SU-DHL-6 (cell line): ENCODE measurements around the gene HEXB.
"Not testable (repeated sequence)": the region's sequence is repeated elsewhere in the genome, so short reads cannot be mapped to it uniquely, and the experiment has no call there.

Experiments used
- H2AFZ ChIP-seq: fragments of 200-600 bp; sonication (generic); 2 replicates; pipeline ENCODE4 v1.6.1; 2014; ENCODE audit warnings: low read depth, mild to moderate bottlenecking, moderate library complexity, mixed read lengths, antibody characterized with exemption, low read length; ENCODE audit not compliant: severe bottlenecking
- H3F3A ChIP-seq: fragments of 200-600 bp; shearing (Covaris generic); 2 replicates; pipeline ENCODE4 v1.6.0; 2016; ENCODE audit warnings: antibody characterized with exemption, mild to moderate bottlenecking; ENCODE audit not compliant: insufficient read depth
- H3K27ac ChIP-seq: fragments of 200-600 bp; sonication (generic); 2 replicates; pipeline ENCODE4 v1.5.1; 2016; ENCODE audit warnings: low read depth, mild to moderate bottlenecking, low read length, moderate library complexity, mixed read lengths
- H3K27me3 ChIP-seq: fragments of 200-600 bp; sonication (generic), shearing (Covaris generic); 2 replicates; pipeline ENCODE4 v1.6.0; 2014; ENCODE audit warnings: mild to moderate bottlenecking, low read length
- H3K36me3 ChIP-seq: fragments of 200-600 bp; sonication (generic); 2 replicates; pipeline ENCODE4 v1.6.1; 2014; ENCODE audit warnings: mild to moderate bottlenecking, low read length, mixed read lengths
- H3K4me2 ChIP-seq: fragments of 300-600, 200-600 bp; shearing (Covaris generic), sonication (generic); 2 replicates; pipeline ENCODE4 v1.6.0; 2014; ENCODE audit warnings: low read length, low read depth, mild to moderate bottlenecking; ENCODE audit not compliant: poor library complexity, severe bottlenecking
- H3K4me3 ChIP-seq: fragments of 200-600 bp; sonication (generic); 2 replicates; pipeline ENCODE4 v1.5.1; 2014; ENCODE audit warnings: antibody characterized with exemption, low read length, mild to moderate bottlenecking, mixed read lengths; ENCODE audit not compliant: insufficient read depth, poor library complexity, severe bottlenecking
- H3K79me2 ChIP-seq: fragments of 200-600 bp; sonication (generic); 2 replicates; pipeline ENCODE4 v1.6.1; 2014; ENCODE audit warnings: mild to moderate bottlenecking, low read length, moderate library complexity; ENCODE audit not compliant: insufficient read depth
- H3K9ac ChIP-seq: fragments of 200-600 bp; sonication (generic); 2 replicates; pipeline ENCODE4 v1.7.0; 2014; ENCODE audit warnings: mild to moderate bottlenecking, low read length
- H3K9me2 ChIP-seq: fragments of 200-600 bp; sonication (generic); replicated peaks from 2 replicates; pipeline ENCODE4 v1.6.1; 2014; ENCODE audit warnings: low read length; ENCODE audit not compliant: insufficient read depth
- H3K9me3 ChIP-seq: fragments of 200-600 bp; sonication (generic); 2 replicates; pipeline ENCODE4 v1.6.1; 2014; ENCODE audit warnings: low read length, mixed read lengths; ENCODE audit not compliant: insufficient read depth
- H4K20me1 ChIP-seq: fragments of 200-600 bp; sonication (generic); 2 replicates; pipeline ENCODE4 v1.6.1; 2014; ENCODE audit warnings: low read depth, mild to moderate bottlenecking, antibody characterized with exemption, low read length, moderate library complexity, mixed read lengths
- EZH2phosphoT487 ChIP-seq: fragments of 200-600 bp; sonication (generic), shearing (Covaris generic); conservative IDR thresholded peaks from 2 replicates; pipeline ENCODE4 v1.6.1; 2018; ENCODE audit warnings: mild to moderate bottlenecking, antibody characterized with exemption, low read length, moderate library complexity, mixed read lengths
- TF ChIP-seq, protein P1 (sequence below): fragments of 200-600 bp; sonication (generic); IDR thresholded peaks from one replicate; pipeline ENCODE4 v1.5.1; 2017; ENCODE audit warnings: antibody characterized with exemption, mild to moderate bottlenecking, low read length, moderate library complexity; ENCODE audit not compliant: insufficient read depth, poor library complexity, severe bottlenecking

Gene HEXB

DNA sequence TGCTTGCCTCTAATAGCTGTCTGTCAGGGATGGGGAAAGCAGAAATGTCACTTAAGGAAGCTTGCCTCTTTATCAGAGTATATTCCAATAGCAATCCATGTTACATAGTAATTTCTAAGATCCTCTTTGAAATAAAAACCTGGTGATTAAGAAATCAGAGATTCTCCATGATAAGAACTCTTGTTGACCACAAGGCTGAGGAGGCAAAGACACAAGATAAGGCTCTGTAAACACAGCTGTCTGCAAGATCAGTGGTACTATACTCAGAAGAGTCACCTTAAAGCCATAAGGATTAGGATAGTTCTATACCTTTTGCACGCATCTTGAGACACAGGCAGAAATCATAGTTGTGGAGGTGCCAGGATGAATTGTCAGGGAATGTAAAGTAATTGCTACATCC lies 40.3 kb downstream of the HEXB start:
- H3K27me3 ChIP-seq, result no peaks in the 10 kb centered on the region
- no peak overlapping the region for H3K9ac ChIP-seq
- 0 out of 2 replicates have a peak, but pooled peaks cover 4% of the 10 kb centered on the region for H3F3A ChIP-seq
- H3K36me3 ChIP-seq, result peaks cover 33% of the 10 kb centered on the region
- H2AFZ ChIP-seq, result no peak overlapping the region
- no peaks in the 10 kb centered on the region for H3K9me3 ChIP-seq
- no peaks in the 10 kb centered on the region for H3K79me2 ChIP-seq
- H4K20me1 ChIP-seq, result no peaks in the 10 kb centered on the region
- no peak for TF ChIP-seq EZH2phosphoT487
- TF ChIP-seq, protein P1, sequence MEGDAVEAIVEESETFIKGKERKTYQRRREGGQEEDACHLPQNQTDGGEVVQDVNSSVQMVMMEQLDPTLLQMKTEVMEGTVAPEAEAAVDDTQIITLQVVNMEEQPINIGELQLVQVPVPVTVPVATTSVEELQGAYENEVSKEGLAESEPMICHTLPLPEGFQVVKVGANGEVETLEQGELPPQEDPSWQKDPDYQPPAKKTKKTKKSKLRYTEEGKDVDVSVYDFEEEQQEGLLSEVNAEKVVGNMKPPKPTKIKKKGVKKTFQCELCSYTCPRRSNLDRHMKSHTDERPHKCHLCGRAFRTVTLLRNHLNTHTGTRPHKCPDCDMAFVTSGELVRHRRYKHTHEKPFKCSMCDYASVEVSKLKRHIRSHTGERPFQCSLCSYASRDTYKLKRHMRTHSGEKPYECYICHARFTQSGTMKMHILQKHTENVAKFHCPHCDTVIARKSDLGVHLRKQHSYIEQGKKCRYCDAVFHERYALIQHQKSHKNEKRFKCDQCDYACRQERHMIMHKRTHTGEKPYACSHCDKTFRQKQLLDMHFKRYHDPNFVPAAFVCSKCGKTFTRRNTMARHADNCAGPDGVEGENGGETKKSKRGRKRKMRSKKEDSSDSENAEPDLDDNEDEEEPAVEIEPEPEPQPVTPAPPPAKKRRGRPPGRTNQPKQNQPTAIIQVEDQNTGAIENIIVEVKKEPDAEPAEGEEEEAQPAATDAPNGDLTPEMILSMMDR, result no peak
- no peaks in the 10 kb centered on the region for H3K9me2 ChIP-seq
- no peak overlapping the region for H3K27ac ChIP-seq
- no peak overlapping the region for H3K4me3 ChIP-seq
- no peak overlapping the region for H3K4me2 ChIP-seq

- TF ChIP-seq EZH2phosphoT487, result no peak
- H3K79me2 ChIP-seq, result no peaks in the 10 kb centered on the region
- H2AFZ ChIP-seq, result no peak overlapping the region
- H3K4me2 ChIP-seq, result no peak overlapping the region
- H3K27ac ChIP-seq, result no peak overlapping the region
- 0 out of 2 replicates have a peak, but pooled peaks cover 3% of the 10 kb centered on the region for H3F3A ChIP-seq
- no peak overlapping the region for H3K4me3 ChIP-seq
- peaks cover 50% of the 10 kb centered on the region for H3K36me3 ChIP-seq
- no peaks in the 10 kb centered on the region for H3K9me3 ChIP-seq
- H3K9me2 ChIP-seq, result no peaks in the 10 kb centered on the region
- H3K9ac ChIP-seq, result no peak overlapping the region
- no peaks in the 10 kb centered on the region for H4K20me1 ChIP-seq
- H3K27me3 ChIP-seq, result no peaks in the 10 kb centered on the region
Measured at GRCh38 chr5:74736759-74737158, 51.7 kb downstream of the HEXB start.

DNA sequence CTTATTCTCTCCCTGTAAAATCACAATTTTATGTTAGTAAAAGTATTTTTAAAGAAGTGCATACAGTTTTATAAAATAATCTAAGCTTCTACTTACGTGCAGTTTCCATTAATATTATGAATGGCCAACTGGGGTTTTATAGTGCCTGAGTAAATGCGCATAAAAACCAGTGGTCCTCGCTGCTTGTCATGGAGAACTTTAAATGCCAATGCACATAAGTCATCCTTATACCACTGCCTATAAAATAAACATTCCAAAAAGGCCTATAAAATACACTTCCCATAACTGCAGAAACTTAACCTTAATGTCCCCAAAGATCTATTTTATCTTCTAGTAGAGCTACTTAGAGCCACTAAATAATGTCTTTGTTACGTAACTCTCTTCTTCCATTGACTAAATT lies 53.4 kb downstream of the HEXB start:
- no peak overlapping the region for H3K27ac ChIP-seq
- H3K4me2 ChIP-seq, result no peak overlapping the region
- H3K9ac ChIP-seq, result no peak overlapping the region
- no peak for TF ChIP-seq EZH2phosphoT487
- H3F3A ChIP-seq, result 0 out of 2 replicates have a peak, but pooled peaks cover 3% of the 10 kb centered on the region
- no peaks in the 10 kb centered on the region for H3K9me3 ChIP-seq
- H3K9me2 ChIP-seq, result no peaks in the 10 kb centered on the region
- no peaks in the 10 kb centered on the region for H3K79me2 ChIP-seq
- H3K4me3 ChIP-seq, result no peak overlapping the region
- no peaks in the 10 kb centered on the region for H4K20me1 ChIP-seq
- peaks cover 49% of the 10 kb centered on the region for H3K36me3 ChIP-seq
- no peak overlapping the region for H2AFZ ChIP-seq
- H3K27me3 ChIP-seq, result no peaks in the 10 kb centered on the region

GRCh38 chr5:74748742-74749141 lies 63.7 kb downstream of the HEXB start:
- not testable (repeated sequence) for H2AFZ ChIP-seq, H4K20me1 ChIP-seq, H3F3A ChIP-seq, H3K27ac ChIP-seq, H3K9ac ChIP-seq, H3K4me2 ChIP-seq, H3K9me3 ChIP-seq, H3K9me2 ChIP-seq, H3K4me3 ChIP-seq, H3K27me3 ChIP-seq, H3K79me2 ChIP-seq
- peaks cover 35% of the 10 kb centered on the region; the same call in 1 of the 2 replicates for H3K36me3 ChIP-seq

- Histone ChIP-seq H3K27ac (no peak overlapping the region), H3K27me3 (no peaks in the 10 kb centered on the region), H3K4me3 (no peak overlapping the region), H3K9me2 (no peaks in the 10 kb centered on the region), H3K9ac (no peak overlapping the region), H3K36me3 (peaks cover 50% of the 10 kb centered on the region), H4K20me1 (no peaks in the 10 kb centered on the region), H3K4me2 (no peak overlapping the region), H3F3A (no peaks in the 10 kb centered on the region), H2AFZ (no peak overlapping the region), H3K79me2 (peaks cover 28% of the 10 kb centered on the region), H3K9me3 (no peaks in the 10 kb centered on the region)
- TF ChIP-seq, protein P1, result no peak
- TF ChIP-seq EZH2phosphoT487, result no peak
Measured at GRCh38 chr5:74761241-74761640, 76.2 kb downstream of the HEXB start.
